Prostate gland (tissue), 2 donors: ENCODE results near the gene POLR2B.

Experiments
- CTCF ChIP-seq, 4 experiments: fragments of 200-600 bp in 2 of 4; fragments of 450-650 bp in 2 of 4; sonication (generic) in 2 of 4; IDR thresholded peaks; 1 replicate in 3 of 4; 2 replicates in 1 of 4; pipeline ENCODE4 v1.5.1; 2016 to 2019; ENCODE audit warnings: antibody characterized with exemption in 4 of 4, mild to moderate bottlenecking in 2 of 4, moderate library complexity in 2 of 4
- POLR2A ChIP-seq: fragments of 450-650 bp; IDR thresholded peaks from one replicate; pipeline ENCODE4 v1.6.1; 2016; ENCODE audit warnings: antibody characterized with exemption, mild to moderate bottlenecking

- TF ChIP-seq CTCF (IDR thresholded peaks at IDR 0.05) (no peak), POLR2A (no peak)
These were observed 851 bp downstream of the POLR2B start for GRCh38 chr4:56979421-56980072.
